GM19452 (cell line): ENCODE measurements around the gene FAM120A.

Experiments used
- ATAC-seq: cut with Tn5 transposase; IDR thresholded peaks from one replicate; pipeline ENCODE4 v1.9.1; 2021; ENCODE audit not compliant: unreplicated experiment

Gene FAM120A

DNA sequence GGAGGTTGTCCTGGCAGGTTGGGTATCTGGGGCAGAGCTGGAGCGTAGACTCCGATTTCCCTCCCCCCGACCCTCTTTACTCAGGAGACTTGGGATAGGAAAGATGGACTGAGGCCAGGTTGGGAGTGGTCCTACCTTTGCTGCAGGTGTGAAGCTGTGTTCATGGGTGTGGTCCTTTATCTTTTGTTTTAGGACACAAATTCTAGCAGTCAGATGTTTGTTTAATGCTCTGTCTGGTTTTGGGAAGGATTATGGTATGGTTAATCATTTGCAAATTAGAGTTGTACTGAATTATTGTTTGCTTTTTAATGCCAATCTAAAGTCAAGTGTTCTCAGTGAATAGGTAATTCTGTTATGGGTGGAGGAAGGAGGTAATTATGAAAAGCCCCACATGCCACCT is 16.0 kb downstream of the FAM120A start:
- no peak for ATAC-seq

DNA sequence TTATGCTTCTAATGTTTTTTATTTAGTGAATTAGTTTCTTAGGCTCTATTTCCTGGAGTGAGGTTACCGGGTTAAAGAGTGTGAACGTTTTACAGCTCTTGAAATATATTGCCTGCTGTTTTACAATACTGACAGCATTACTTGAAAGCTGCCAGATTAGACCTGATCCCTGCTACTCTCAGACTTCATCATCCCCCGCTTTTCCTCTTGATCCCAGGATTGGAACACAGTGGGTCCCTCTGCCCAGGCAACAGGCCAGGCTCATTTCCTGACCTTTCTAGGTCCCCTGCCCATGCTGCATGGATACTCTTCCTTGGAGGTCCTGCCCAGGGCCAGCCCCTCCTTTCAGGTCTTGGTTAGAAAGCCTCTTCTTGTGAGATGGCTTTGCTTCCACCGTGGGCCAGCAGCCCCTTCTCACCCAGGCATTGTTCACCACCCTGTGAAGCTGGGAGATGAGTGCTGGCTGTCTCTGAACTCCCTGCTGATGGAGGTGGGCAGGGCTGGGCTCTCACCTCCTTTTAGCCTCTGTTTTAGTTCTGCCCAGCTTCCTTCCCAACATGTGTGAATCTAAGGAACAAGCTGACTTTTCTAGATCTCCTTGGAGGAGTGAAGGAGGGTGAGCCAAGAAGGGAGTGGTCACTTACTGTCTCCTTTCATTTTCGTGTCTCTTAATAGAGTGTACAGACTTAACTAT is 17.4 kb downstream of the FAM120A start:
- ATAC-seq = no peak

DNA sequence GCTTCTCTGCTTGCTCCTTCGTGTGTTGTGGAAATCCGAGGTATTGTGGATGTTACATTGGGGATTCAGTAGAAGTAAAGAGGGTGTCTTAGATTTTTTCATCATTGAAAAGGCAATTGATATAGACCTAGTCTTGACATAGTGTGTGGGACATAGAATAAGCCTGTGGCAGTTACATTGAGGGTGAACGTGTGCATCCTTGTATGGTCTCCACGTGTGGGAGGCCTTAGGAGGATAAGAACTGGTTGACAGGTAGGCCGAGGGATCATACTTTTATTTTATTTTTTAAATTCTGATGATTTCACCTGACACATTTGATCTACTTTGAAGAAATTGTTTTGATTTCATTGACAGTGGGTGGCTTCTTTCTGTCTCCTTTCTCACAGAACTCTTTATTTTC is 18.9 kb downstream of the FAM120A start:
- ATAC-seq = no peak

DNA sequence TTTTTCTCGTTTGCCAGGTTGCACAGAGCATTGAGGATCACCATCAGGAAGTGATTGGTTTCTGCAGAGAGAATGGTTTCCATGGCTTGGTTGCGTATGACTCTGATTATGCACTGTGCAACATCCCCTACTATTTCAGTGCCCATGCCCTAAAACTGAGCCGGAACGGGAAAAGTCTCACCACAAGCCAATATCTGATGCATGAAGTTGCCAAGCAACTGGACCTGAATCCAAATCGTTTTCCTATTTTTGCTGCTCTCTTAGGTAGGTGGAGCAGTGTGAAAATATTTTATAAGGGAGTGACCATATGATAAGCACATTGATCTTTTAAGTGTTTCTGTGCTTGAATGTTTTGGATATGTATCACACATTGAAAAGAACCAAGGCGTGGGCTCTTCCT is 19.6 kb downstream of the FAM120A start:
- no peak for ATAC-seq

DNA sequence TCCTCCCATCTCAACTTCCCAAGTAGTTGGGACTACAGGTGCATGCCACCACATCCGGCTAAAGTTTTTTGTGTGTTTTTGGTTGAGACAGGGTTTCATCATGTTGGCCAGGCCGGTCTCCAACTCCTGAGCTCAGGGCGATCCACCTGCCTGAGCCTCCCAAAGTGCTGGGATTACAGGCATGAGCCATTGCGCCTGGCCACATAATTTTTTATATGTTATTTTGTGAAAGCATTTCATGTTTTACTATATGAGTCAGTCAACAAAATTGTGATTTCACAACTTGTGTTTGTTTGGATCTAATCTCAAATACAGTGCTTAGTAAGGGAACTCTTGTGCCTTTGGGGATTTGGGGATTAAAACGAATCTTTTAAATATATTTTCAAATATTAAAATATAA is 21.9 kb downstream of the FAM120A start:
- no peak for ATAC-seq

DNA sequence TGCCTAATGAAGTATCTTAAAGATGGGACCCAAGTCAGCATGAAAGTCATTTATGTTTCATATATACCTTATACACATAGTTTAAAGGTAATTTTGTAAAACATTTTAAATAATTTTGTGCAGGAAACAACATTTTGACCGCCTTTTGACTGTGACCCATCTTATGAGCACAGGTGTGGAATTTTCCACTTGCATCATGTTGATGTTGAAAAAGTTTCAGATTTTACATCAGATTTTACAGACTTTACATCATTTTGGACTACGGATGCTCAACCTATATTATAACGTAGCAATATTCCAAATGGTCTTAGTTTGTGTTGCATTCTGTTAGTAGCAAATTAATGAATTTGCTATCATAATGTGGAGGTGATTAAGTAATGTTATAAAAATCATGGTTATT is 23.6 kb downstream of the FAM120A start:
- ATAC-seq = no peak

DNA sequence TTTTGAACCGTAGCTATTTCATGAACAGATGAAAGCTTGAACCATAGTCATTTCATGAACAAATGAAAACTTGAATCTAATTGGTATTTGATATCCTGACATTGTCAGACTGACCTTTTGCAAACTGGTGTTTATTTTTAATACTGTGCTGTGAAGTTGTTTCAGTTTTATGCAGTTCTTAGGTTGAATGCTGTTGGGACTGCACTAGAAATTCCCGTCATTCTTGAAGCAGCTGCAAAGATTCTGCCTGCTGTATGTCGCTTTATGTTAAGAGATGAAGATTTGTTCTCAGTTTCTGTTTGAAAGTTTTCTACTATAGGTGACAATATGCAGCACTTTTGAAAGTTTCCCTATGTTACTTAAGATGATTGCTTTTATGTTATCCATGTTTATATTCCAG is 24.4 kb downstream of the FAM120A start:
- no peak for ATAC-seq

DNA sequence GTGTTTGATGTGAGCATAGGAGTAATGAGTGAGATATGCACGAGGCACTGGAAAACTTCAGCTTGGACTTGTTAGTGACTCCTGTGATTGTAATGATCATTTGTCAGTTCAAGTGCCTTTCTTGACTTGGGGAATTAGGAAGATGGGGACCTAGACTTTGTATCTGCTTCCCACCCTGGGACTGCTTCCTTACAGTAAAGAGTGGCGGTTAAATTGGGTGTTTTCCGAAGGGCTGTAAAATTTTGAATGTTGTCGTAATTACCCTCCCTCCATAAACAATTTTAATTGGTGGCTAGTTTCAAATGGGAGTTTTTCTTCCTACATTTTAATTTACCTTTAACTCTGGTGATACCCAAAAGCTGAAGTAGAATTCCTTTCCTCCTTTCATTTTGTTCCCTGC is 25.4 kb downstream of the FAM120A start:
- ATAC-seq = no peak

DNA sequence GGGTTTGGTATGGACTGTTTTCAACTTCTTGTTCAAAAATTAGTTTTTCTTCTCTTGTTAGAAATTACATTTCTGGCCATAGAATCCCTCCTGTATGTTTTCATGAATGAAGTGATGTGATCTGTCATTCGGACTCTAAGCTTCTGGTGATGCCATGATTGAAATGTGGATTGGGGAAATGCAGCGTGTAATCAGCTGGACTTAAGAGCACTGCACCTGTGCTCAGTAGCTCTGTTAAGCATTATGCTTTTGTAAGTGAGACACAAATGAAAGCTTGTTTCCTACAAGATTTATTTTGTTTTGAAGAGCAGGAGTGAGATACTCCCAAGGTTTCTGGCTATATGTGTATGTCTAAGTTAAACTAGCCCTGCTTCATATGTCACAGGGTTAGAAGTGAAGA is 25.9 kb downstream of the FAM120A start:
- no peak for ATAC-seq

DNA sequence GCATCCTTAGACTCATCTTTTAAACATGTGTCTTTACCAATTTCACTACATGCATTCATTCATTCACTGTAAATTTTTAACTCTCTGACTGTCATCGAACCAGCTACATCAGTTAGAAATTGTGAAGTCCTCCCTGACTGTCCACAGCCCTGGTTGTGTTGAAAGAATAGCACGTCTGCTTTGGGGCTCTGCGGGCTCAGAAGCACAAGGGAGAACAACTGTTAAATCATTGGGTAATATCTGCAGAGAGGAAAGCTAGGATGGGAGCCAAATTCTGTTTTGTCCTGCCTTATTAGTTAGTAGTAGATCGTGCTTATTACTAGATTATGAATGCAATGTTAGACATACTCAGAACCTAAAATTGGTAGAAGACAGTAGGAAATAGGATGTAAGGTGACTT is 28.2 kb downstream of the FAM120A start:
- no peak for ATAC-seq

DNA sequence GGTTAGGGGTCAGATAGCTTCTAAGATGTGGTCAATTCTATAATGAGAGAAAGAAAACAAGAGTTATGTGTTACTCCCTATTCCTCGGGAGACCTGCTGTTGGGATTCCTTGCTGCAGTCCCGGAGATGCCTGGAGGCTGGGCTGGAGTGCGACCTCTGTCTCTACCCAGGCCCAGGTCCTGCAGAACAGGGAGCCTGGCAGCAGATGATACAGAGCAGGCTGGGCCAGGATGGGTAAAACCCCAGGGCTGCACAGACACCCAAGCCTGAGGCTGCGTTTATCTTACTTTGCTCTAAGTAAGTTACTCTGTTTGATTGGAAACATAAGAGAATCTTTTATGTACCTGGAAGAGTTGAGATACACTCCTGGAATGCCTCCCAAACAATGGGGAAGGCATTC is 28.8 kb downstream of the FAM120A start:
- no peak for ATAC-seq

DNA sequence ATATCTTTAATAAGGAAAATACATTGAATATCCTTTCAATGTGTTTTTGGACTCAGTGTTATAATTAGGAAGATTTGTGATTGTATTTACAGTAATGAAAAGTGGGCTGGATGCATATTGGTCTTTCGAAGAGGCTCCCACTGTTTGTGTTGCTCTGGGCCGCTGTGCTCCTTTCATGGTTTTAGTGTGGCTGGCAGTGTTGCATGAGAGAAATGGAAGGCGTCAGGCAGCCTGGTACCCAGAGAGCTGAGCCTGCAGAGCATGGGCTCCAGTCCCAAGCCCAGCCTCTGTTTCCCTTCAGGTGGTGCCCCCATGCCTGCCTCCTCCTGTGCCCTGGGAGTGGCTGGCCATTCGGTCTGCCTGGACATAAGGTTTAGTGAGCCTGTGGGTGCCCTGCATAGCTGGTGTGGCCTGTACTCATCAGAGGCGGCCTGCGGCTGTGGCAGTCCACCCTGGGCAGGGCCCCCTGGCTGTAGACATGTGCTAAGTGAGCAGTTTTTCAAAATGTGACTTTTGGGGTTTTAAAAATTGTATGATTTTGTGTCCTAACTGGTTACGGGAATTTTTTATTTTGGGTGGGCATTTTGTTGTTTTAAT is 29.3 kb downstream of the FAM120A start:
- ATAC-seq = no peak

DNA sequence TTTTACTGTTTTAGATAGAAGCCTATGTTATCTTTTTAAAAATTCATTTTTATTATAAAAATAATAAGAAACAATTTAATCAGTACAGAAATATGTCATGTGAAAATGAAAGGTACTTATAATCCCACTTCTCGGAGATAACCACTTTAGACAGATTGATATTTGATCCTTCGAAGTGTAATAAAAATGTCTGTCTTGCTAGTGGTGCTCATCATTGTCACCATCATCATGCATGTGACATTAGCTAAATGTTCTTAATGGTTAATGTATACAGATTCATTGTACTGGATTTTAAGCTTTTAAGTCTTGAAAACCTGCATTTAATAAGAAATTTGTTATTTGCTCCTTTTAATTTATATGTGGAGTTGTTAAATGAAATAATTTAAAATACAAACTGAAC is 32.0 kb downstream of the FAM120A start:
- ATAC-seq = no peak

DNA sequence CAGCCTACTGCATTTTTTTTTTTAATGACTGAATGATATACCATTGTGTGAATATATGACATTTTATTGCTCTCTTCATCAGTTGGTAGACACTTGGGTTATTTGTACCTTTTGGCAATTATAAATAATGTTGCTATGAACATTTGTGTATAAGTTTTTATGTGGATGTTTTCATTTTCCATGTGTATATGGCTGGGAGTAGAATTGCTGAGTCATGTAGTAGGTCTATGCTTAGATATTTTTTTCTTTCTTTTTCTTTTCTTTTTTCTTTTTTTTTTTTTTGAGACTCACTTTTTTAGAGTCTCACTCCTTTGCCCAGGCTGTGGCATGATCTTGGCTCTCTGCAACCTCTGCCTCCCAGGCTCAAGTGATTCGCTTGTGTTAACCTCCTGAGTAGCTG is 34.8 kb downstream of the FAM120A start:
- no peak for ATAC-seq

DNA sequence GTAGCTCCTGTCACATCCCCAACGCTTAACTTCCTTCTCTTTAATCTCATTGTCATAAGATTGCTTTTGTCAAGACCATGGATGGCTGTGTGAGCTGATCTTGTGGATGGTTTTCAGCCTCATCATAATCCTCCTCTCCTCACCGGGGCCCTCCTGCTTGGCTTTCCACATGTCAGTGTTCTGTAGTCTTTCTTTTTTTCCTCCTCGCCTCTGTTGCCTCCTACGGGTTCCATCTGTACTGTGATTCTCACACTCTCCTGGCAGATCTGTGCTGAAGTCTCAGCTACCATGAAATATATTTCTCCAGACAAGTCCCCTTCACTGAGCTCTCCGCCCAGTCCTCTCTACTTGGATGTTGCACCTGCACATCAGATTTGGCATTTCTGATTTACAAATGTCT is 36.8 kb downstream of the FAM120A start:
- no peak for ATAC-seq

DNA sequence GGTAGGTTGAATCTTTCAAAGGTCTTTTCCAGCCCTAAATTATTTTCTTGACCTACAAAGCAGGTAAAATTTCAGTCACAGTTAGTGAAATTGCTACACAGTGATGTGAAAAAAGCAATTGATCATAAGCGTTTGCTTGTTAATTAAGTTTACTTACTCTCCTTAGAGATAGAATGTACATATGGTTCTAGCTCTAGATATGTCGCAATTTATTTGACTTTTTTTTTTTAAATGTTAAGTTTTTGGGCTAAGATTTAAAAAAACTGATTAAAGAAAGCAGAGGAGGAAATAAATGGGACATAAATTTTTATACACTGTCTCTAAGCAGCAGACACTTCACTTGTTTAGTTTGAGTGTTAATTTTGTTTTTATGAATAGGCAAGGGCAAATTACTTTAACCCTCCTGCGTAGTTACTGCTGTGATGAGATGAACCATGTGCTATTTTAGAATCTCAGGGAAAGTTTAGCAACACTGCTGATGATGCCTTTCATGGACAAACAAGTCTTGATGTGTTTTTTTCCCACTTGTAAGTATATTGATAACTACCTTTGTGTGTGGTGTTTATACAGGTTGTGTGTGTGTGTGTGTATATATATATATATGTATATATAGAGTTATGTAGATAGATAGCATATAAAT is 40.2 kb downstream of the FAM120A start:
- no peak for ATAC-seq

DNA sequence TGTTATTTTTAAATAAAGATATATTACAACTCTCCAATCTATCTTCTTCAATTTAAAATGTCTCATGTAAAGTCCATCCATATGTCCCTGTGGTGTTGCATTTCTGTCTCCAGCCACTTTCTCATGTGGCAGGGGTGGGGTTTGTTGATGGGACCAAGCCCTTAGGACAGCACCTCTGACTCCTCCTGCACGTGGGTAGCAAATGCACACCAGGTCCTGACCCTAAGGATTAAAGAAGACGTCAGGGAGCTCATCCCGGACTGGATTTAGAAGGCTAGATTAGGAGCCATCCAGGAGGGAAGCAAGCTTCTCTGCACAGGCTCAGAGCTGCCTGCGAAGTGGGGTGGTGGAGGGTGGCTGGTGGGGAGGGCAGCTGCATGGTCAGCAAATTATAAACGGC is 40.8 kb downstream of the FAM120A start:
- ATAC-seq = no peak

DNA sequence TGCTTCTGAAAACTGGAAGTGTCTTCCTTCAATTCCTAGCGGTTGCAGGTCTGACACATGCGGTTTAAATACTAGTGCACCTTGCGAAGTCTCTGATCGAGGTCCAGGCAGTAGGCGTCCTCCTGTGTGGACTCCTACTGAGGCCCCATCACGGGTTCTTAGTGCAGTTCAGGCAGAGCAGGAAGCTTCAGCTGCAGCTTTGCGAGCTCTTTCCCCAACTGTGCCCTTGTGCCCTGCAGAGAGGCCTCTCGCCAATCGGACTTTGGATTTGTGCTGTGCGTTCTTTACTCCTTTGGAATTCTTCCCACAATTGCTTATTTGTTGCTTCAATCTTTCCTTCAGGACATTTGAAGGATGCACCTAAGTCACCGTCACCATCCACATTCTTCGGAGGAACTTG is 42.5 kb downstream of the FAM120A start:
- no peak for ATAC-seq

DNA sequence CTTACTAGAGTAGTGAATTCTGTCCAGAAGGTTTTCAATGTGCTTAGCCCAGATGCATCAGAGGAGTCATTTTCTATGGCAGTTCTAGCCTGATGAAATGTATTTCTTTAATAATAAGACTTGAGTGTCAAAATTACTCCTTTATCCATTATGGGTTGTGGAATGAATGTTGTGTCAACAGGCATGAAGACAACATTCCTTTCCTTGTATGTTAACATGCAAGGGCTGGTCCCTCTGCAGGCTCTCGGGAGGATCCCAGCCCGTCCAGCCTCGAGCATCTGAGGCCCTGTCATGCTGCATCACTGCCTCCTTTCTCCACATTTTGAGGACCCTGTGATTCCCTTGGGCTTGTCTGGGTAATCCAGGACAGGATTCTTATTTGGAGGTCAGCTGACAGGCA is 44.8 kb downstream of the FAM120A start:
- no peak for ATAC-seq

DNA sequence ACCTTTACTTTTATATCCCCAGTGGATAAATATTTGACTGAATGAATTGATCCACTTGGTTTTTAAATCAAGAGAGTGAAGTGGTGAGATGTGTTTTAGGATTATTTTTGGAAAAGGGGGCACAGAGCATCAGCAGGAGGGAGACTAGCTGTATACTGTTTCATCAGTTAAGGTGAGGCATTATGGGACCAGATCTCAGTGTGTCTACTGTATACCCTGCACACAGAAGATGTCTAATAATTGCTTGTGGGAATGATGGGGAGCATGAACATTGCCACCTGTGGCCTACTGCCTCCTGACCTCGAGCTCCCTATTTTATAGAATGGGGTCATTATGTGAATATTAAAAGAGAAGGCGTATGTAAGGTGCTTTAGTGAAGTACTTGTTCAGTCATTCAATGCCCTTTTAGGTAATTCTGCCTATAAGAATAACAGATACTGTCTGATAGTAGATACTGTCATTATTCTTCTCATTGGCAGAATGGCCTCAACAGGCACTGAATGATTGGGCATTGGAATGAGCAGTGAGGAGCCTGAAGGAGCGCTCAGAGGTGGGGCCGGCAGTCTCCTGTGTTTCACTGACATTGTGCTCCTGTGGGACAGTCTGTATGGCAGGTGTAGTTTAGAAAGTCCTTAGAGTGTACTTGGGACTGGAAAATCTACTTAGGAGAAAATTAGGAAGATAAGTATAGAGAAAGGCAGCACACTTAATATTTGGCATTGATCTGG is 49.2 kb downstream of the FAM120A start:
- ATAC-seq = no peak

DNA sequence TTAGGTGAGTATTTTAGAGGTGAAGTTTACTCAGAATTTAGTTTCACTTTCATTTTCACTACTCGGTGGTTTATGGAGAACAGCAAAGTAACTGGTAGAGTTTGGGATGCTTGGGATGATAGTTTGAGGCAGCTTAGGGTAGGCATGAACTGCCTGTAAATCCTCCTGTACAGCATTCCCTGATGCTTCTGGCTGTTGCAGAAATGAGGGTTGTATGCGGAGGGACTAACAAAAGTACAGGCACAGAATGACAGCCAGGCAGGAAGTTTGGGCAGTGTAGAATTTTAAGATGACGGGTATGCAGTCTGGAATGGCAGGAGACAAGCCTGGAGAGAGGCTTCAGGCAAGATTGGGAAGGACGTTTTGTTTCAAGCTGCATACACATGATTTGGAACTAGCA is 49.9 kb downstream of the FAM120A start:
- no peak for ATAC-seq

DNA sequence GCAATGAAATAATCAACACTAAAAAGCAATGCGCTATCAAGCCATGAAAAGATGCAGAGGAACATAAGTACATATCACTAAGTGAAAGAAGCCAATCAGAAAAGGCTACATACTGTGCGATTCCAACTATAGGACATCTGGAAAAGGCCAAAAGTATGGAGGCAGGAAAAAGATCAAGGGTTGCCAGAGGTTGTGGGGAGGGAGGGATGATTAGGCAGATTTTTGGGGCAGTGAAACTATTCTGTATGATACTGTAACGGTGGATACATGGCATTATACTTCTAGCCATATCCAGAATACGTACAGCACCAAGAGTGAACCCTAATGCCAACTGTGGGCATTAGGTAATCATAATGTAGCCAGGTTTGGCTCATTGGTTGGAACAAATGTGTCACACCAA is 51.9 kb downstream of the FAM120A start:
- ATAC-seq = no peak
